GM23338 (cell line): ENCODE results near the gene NIT2. TPM values are rescaled to one million over a fixed set of nuclear protein-coding genes. Genes with fewer than 3 reads are reported as not detected.

Source experiments
- ZNF331 ChIP-seq: fragments of 250-450 bp; sonication (Bioruptor Pico); IDR thresholded peaks from 2 replicates; pipeline ENCODE4 v1.5.0; 2020; ENCODE audit warnings: low read depth, mild to moderate bottlenecking, moderate library complexity
- polyA plus RNA-seq: library from polyadenylated mRNA; unstranded; fragments of >200 nt; fragmentation: Nextera tagmentation; extraction: Ambion mirVana; gene quantifications from 2 replicates; pipeline ENCODE4 v1.2.1, GENCODE V29; 2016
- total RNA-seq: library from RNA; depleted of rRNA; stranded (reverse); fragments of >200 nt; shearing (Covaris generic); gene quantifications from 2 replicates; pipeline ENCODE4 v1.2.3, GENCODE V29; 2014
- TF ChIP-seq, protein P1 (sequence below): fragments of 250-450 bp; sonication (Bioruptor Pico); IDR thresholded peaks from 2 replicates; pipeline ENCODE4 v1.5.0; 2020; ENCODE audit warnings: mild to moderate bottlenecking, moderate library complexity
- TF ChIP-seq, protein P2 (sequence below), 2 experiments: fragments of 200-600 bp in 1 of 2; sonication (generic) in 1 of 2; conservative IDR thresholded peaks; 2 replicates each; pipeline versions ENCODE4 v1.5.1 to v1.6.1; 2016 to 2017; ENCODE audit warnings: antibody characterized with exemption in 2 of 2, low read depth in 2 of 2, mild to moderate bottlenecking in 2 of 2, moderate library complexity in 1 of 2
- TF ChIP-seq, protein P3 (sequence below): IDR thresholded peaks from one replicate; pipeline ENCODE4 v1.6.1; 2018; ENCODE audit warnings: antibody characterized with exemption; ENCODE audit not compliant: unreplicated experiment

NIT2 gene
- total and polyA plus RNA-seq, 2 experiments from 2014 or later, result 19.2 to 53.7 TPM

DNA sequence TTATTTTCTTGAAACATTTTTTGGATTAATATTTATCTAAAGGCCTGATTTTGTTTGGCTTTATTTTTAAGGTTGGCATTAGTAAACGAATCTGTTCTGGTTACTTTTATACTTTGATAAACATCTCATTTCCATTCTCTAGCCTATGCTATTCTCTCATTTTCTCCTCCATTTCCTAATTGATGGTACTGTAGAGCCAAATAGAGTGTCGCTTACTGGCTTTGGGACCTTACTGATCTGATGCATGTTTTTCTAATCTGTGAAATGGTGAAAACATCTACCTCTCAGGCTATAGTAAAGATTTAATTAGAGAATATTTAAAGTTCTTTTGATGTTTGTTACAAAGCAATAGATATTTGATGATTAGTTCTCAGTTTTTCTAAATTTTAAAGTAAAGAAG is 68.3 kb downstream of the NIT2 start (continued):
- TF ChIP-seq, protein P1, sequence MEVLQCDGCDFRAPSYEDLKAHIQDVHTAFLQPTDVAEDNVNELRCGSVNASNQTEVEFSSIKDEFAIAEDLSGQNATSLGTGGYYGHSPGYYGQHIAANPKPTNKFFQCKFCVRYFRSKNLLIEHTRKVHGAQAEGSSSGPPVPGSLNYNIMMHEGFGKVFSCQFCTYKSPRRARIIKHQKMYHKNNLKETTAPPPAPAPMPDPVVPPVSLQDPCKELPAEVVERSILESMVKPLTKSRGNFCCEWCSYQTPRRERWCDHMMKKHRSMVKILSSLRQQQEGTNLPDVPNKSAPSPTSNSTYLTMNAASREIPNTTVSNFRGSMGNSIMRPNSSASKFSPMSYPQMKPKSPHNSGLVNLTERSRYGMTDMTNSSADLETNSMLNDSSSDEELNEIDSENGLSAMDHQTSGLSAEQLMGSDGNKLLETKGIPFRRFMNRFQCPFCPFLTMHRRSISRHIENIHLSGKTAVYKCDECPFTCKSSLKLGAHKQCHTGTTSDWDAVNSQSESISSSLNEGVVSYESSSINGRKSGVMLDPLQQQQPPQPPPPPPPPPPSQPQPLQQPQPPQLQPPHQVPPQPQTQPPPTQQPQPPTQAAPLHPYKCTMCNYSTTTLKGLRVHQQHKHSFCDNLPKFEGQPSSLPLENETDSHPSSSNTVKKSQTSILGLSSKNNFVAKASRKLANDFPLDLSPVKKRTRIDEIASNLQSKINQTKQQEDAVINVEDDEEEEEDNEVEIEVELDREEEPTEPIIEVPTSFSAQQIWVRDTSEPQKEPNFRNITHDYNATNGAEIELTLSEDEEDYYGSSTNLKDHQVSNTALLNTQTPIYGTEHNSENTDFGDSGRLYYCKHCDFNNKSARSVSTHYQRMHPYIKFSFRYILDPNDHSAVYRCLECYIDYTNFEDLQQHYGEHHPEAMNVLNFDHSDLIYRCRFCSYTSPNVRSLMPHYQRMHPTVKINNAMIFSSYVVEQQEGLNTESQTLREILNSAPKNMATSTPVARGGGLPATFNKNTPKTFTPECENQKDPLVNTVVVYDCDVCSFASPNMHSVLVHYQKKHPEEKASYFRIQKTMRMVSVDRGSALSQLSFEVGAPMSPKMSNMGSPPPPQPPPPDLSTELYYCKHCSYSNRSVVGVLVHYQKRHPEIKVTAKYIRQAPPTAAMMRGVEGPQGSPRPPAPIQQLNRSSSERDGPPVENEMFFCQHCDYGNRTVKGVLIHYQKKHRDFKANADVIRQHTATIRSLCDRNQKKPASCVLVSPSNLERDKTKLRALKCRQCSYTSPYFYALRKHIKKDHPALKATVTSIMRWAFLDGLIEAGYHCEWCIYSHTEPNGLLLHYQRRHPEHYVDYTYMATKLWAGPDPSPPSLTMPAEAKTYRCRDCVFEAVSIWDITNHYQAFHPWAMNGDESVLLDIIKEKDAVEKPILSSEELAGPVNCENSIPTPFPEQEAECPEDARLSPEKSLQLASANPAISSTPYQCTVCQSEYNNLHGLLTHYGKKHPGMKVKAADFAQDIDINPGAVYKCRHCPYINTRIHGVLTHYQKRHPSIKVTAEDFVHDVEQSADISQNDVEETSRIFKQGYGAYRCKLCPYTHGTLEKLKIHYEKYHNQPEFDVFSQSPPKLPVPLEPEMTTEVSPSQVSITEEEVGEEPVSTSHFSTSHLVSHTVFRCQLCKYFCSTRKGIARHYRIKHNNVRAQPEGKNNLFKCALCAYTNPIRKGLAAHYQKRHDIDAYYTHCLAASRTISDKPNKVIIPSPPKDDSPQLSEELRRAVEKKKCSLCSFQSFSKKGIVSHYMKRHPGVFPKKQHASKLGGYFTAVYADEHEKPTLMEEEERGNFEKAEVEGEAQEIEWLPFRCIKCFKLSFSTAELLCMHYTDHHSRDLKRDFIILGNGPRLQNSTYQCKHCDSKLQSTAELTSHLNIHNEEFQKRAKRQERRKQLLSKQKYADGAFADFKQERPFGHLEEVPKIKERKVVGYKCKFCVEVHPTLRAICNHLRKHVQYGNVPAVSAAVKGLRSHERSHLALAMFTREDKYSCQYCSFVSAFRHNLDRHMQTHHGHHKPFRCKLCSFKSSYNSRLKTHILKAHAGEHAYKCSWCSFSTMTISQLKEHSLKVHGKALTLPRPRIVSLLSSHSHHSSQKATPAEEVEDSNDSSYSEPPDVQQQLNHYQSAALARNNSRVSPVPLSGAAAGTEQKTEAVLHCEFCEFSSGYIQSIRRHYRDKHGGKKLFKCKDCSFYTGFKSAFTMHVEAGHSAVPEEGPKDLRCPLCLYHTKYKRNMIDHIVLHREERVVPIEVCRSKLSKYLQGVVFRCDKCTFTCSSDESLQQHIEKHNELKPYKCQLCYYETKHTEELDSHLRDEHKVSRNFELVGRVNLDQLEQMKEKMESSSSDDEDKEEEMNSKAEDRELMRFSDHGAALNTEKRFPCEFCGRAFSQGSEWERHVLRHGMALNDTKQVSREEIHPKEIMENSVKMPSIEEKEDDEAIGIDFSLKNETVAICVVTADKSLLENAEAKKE (CRISPR knock-in tag), result no peak
- no peak for TF ChIP-seq ZNF331 (CRISPR knock-in tag)
- TF ChIP-seq, protein P2, sequence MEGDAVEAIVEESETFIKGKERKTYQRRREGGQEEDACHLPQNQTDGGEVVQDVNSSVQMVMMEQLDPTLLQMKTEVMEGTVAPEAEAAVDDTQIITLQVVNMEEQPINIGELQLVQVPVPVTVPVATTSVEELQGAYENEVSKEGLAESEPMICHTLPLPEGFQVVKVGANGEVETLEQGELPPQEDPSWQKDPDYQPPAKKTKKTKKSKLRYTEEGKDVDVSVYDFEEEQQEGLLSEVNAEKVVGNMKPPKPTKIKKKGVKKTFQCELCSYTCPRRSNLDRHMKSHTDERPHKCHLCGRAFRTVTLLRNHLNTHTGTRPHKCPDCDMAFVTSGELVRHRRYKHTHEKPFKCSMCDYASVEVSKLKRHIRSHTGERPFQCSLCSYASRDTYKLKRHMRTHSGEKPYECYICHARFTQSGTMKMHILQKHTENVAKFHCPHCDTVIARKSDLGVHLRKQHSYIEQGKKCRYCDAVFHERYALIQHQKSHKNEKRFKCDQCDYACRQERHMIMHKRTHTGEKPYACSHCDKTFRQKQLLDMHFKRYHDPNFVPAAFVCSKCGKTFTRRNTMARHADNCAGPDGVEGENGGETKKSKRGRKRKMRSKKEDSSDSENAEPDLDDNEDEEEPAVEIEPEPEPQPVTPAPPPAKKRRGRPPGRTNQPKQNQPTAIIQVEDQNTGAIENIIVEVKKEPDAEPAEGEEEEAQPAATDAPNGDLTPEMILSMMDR (conservative IDR thresholded peaks at IDR 0.05; ENCODE audit: low read depth in 2 of 2), result no peak
- TF ChIP-seq, protein P3, sequence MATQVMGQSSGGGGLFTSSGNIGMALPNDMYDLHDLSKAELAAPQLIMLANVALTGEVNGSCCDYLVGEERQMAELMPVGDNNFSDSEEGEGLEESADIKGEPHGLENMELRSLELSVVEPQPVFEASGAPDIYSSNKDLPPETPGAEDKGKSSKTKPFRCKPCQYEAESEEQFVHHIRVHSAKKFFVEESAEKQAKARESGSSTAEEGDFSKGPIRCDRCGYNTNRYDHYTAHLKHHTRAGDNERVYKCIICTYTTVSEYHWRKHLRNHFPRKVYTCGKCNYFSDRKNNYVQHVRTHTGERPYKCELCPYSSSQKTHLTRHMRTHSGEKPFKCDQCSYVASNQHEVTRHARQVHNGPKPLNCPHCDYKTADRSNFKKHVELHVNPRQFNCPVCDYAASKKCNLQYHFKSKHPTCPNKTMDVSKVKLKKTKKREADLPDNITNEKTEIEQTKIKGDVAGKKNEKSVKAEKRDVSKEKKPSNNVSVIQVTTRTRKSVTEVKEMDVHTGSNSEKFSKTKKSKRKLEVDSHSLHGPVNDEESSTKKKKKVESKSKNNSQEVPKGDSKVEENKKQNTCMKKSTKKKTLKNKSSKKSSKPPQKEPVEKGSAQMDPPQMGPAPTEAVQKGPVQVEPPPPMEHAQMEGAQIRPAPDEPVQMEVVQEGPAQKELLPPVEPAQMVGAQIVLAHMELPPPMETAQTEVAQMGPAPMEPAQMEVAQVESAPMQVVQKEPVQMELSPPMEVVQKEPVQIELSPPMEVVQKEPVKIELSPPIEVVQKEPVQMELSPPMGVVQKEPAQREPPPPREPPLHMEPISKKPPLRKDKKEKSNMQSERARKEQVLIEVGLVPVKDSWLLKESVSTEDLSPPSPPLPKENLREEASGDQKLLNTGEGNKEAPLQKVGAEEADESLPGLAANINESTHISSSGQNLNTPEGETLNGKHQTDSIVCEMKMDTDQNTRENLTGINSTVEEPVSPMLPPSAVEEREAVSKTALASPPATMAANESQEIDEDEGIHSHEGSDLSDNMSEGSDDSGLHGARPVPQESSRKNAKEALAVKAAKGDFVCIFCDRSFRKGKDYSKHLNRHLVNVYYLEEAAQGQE, result no peak
